ENCODE measurements around the gene ARHGAP4. TPM values are rescaled to one million over a fixed set of nuclear protein-coding genes. Genes with fewer than 3 reads are reported as not detected.
A peak's percentile ranks its signal among the peaks of the same experiment; 100 is the strongest.

Gene ARHGAP4
- total and polyA plus RNA-seq, 2 of the 4 experiments (the other 2 are of a cell fraction) = 0.18 to 0.72 TPM

DNA sequence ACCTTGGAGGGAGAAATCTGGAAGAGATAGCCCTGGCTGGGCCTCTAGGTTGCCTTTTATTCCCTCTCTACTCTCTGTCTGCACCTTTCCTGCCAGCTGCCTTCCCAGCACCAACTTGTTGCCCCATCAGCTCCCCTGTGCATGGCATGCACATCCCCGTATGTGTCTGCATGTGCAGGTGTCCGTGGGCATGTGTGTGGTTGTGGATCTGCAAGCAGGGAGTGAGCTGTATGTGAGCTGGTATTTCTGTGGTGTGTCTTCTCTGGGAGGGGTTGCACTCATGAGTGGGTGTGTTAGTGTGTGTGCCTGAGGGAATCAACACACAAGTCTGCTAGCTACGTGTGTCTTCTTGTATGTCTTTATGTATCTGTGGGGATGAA, 50.0 kb downstream of the ARHGAP4 start:
- no CpG with 5 or more reads among the region's 3 CpGs for WGBS, 2 experiments (ENCODE audit: extremely low coverage in 2 of 2, insufficient read length in 1 of 2)
- Histone ChIP-seq H2BK120ac (ENCODE audit: low read depth, low read length) (no peak overlapping the region), H3K18ac (ENCODE audit: low read depth, low read length) (no peak overlapping the region), H4K8ac (ENCODE audit: low read depth in 2 of 2, low read length in 2 of 2) (no peak overlapping the region), H4K91ac (ENCODE audit: insufficient read depth, low read depth, low read length) (no peak overlapping the region), H3K56ac (ENCODE audit: extremely low read depth, insufficient read depth, low read length) (no peak overlapping the region), H4K20me1 (ENCODE audit: insufficient read depth, low read length) (no peaks in the 10 kb centered on the region; the same call in 1 of the 2 replicates), H4K5ac (ENCODE audit: low read depth, low read length) (no peak overlapping the region), H3K9ac (ENCODE audit: low read depth, low read length) (no peak overlapping the region), H2BK20ac (ENCODE audit: low read depth, low read length) (no peak overlapping the region), H2AK9ac (replicated peaks; ENCODE audit: low read depth, low read length, poor library complexity) (peak overlapping the region; percentile 61), H3K9me1 (ENCODE audit: insufficient read depth, low read length) (no peaks in the 10 kb centered on the region), H2AFZ (replicated peaks; ENCODE audit: low read length, poor library complexity) (no peak overlapping the region), H3K79me1 (ENCODE audit: low read depth in 1 of 2, low read length in 2 of 2) (no peaks in the 10 kb centered on the region), H3K4ac (ENCODE audit: low read depth, low read length) (no peak overlapping the region), H3K27ac (ENCODE audit: insufficient read depth, low read length) (no peak overlapping the region), H3K36me3 (ENCODE audit: control insufficient read depth, insufficient read depth, low read length) (no peaks in the 10 kb centered on the region), H3K27me3 (ENCODE audit: control insufficient read depth, insufficient read depth, low read length) (peaks cover 32% of the 10 kb centered on the region), H3K4me1 (ENCODE audit: control insufficient read depth, insufficient read depth, low read length) (no peaks in the 10 kb centered on the region), H2BK5ac (ENCODE audit: low read depth, low read length, poor library complexity, severe bottlenecking) (no peak overlapping the region), H3K23ac (ENCODE audit: low read depth, low read length) (no peak overlapping the region), H2BK15ac (ENCODE audit: low read depth, low read length) (no peak overlapping the region), H3K14ac (replicated peaks; ENCODE audit: low read depth, low read length) (no peak overlapping the region), H3K4me2 (ENCODE audit: low read depth, low read length) (no peak overlapping the region), H3K4me3 (ENCODE audit: insufficient read depth, low read depth, low read length) (no peak overlapping the region), H3K9me3 (ENCODE audit: control insufficient read depth, insufficient read depth, low read length) (no peaks in the 10 kb centered on the region), H2AK5ac (ENCODE audit: low read depth, low read length) (no peak overlapping the region)
- ATAC-seq (ENCODE audit: low read depth) (no peak), DNase-seq (no peak)
- dilution Hi-C loops (cut with HindIII; ENCODE audit: low sequenced_read_pairs, unreplicated experiment) = no loop called here
- ChIA-PET CTCF (no interaction called here), POLR2A (ENCODE audit: unreplicated experiment) (no interaction called here)
- BruUV-seq (replicated peaks) = no TSS peak
- TF ChIP-seq MAFK (IDR thresholded peaks at IDR 0.05; ENCODE audit: low read depth, low read length) (no peak), MAZ (IDR thresholded peaks at IDR 0.05; ENCODE audit: borderline replicate concordance, low read depth, low read length) (no peak), CHD1 (IDR thresholded peaks at IDR 0.05; ENCODE audit: low read depth, low read length) (no peak), USF2 (IDR thresholded peaks at IDR 0.05; ENCODE audit: low read depth, low read length) (no peak), RCOR1 (IDR thresholded peaks at IDR 0.05; ENCODE audit: insufficient replicate concordance, low read length) (no peak), FOS (IDR thresholded peaks at IDR 0.05; ENCODE audit: low read depth, low read length) (no peak), MXI1 (IDR thresholded peaks at IDR 0.05; ENCODE audit: borderline replicate concordance, low read depth, low read length) (no peak), RFX5 (IDR thresholded peaks at IDR 0.05; ENCODE audit: low read depth, low read length) (no peak), CEBPB (IDR thresholded peaks at IDR 0.05; ENCODE audit: low read depth, low read length) (no peak), SMC3 (IDR thresholded peaks at IDR 0.05; ENCODE audit: low read depth, low read length) (no peak), BHLHE40 (IDR thresholded peaks at IDR 0.05; ENCODE audit: low read depth, low read length) (no peak), NFE2L2 (IDR thresholded peaks at IDR 0.05; ENCODE audit: low read depth, low read length) (no peak), POLR2A (IDR thresholded peaks at IDR 0.05; ENCODE audit: low read depth, low read length) (no peak), RAD21 (IDR thresholded peaks at IDR 0.05; ENCODE audit: low read length) (no peak)
- TF ChIP-seq, protein P1, sequence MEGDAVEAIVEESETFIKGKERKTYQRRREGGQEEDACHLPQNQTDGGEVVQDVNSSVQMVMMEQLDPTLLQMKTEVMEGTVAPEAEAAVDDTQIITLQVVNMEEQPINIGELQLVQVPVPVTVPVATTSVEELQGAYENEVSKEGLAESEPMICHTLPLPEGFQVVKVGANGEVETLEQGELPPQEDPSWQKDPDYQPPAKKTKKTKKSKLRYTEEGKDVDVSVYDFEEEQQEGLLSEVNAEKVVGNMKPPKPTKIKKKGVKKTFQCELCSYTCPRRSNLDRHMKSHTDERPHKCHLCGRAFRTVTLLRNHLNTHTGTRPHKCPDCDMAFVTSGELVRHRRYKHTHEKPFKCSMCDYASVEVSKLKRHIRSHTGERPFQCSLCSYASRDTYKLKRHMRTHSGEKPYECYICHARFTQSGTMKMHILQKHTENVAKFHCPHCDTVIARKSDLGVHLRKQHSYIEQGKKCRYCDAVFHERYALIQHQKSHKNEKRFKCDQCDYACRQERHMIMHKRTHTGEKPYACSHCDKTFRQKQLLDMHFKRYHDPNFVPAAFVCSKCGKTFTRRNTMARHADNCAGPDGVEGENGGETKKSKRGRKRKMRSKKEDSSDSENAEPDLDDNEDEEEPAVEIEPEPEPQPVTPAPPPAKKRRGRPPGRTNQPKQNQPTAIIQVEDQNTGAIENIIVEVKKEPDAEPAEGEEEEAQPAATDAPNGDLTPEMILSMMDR (conservative IDR thresholded peaks at IDR 0.05; ENCODE audit: low read depth, low read length) = no peak
- TF ChIP-seq, protein P2, sequence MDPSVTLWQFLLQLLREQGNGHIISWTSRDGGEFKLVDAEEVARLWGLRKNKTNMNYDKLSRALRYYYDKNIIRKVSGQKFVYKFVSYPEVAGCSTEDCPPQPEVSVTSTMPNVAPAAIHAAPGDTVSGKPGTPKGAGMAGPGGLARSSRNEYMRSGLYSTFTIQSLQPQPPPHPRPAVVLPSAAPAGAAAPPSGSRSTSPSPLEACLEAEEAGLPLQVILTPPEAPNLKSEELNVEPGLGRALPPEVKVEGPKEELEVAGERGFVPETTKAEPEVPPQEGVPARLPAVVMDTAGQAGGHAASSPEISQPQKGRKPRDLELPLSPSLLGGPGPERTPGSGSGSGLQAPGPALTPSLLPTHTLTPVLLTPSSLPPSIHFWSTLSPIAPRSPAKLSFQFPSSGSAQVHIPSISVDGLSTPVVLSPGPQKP (IDR thresholded peaks at IDR 0.05; ENCODE audit: borderline replicate concordance, low read depth, low read length) = no peak
- in situ Hi-C loops (cut with MboI; ENCODE audit: low sequenced_read_pairs) = no loop called here
- intact Hi-C loops (cut with micrococcal nuclease) = no loop called here

All from IMR-90 (cell line).